ENCODE measurements around the gene GSK3A. TPM values are rescaled to one million over a fixed set of nuclear protein-coding genes. Genes with fewer than 3 reads are reported as not detected.

Gene GSK3A
- total RNA-seq, 1 experiment from 2014 or later = 70.1 TPM

DNA sequence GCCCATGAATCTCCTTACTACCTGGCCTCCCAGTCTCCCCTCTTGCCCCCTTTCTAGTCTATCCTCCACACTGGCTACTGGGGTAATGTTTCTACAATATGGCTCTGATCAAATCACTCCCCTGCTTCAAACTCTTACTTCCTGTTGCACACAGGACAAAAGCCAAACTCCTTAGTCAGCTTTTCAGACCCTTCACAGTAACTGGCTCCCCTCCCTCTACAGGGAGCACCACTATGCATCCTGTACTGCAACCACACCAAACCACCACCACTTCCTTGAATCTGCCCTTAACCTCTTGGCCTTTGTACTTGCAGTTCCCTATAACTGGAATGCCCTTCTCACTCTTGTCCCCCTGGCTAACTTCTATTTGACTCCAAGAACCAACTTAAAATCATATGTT lies 57.1 kb downstream of the GSK3A start:
- Histone ChIP-seq H3K27ac (ENCODE audit: low read depth, low read length, poor library complexity, severe bottlenecking) (no peak overlapping the region), H3K36me3 (ENCODE audit: insufficient read depth, low read length, poor library complexity, severe bottlenecking) (no peaks in the 10 kb centered on the region), H3K9me3 (ENCODE audit: low read depth, low read length, poor library complexity, severe bottlenecking) (no peaks in the 10 kb centered on the region), H3K4me1 (ENCODE audit: insufficient read depth, low read length, poor library complexity, severe bottlenecking) (no peaks in the 10 kb centered on the region), H3K4me3 (ENCODE audit: low read depth, low read length, poor library complexity, severe bottlenecking) (no peak overlapping the region), H3K27me3 (replicated peaks; ENCODE audit: insufficient read depth, low read depth, low read length, poor library complexity) (no peaks in the 10 kb centered on the region)
- intact Hi-C loops (cut with micrococcal nuclease; ENCODE audit: unreplicated experiment) = no loop called here
- TF ChIP-seq EZH2 (IDR thresholded peaks at IDR 0.05; ENCODE audit: borderline replicate concordance, low read depth, low read length, poor library complexity, severe bottlenecking) = no peak
- TF ChIP-seq, protein P1, sequence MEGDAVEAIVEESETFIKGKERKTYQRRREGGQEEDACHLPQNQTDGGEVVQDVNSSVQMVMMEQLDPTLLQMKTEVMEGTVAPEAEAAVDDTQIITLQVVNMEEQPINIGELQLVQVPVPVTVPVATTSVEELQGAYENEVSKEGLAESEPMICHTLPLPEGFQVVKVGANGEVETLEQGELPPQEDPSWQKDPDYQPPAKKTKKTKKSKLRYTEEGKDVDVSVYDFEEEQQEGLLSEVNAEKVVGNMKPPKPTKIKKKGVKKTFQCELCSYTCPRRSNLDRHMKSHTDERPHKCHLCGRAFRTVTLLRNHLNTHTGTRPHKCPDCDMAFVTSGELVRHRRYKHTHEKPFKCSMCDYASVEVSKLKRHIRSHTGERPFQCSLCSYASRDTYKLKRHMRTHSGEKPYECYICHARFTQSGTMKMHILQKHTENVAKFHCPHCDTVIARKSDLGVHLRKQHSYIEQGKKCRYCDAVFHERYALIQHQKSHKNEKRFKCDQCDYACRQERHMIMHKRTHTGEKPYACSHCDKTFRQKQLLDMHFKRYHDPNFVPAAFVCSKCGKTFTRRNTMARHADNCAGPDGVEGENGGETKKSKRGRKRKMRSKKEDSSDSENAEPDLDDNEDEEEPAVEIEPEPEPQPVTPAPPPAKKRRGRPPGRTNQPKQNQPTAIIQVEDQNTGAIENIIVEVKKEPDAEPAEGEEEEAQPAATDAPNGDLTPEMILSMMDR (conservative IDR thresholded peaks at IDR 0.05; ENCODE audit: low read depth, low read length) = no peak
- no peak for DNase-seq (ENCODE audit: low spot score)
- BruUV-seq (replicated peaks) = no TSS peak
- ChIA-PET POLR2A (ENCODE audit: low non-redundant PET) (no interaction called here), CTCF (no interaction called here)

DNA sequence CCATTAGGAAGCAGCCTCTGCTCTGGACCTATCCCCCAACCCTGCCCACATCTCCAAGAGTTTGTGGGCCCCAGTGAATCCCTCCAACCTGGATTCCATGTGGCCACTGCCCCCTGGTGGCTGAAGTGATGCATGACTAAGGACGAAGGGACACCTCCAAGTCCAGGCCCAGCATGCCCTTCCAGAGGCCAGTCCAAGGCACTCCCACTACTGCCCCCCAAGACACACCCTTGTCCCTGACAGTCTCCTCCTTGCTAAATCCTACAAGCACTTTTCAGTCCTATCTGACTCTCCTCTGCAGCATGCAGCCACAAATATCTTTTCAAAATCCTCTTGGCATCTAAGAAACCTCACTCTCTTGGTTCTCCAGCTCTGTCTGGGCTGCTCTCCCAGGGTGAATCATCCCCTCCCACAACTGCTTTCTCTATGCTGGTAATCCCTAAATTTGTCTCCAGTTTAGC lies 58.0 kb downstream of the GSK3A start:
- no peak overlapping the region for H3K4me3 ChIP-seq (ENCODE audit: low read depth, low read length, poor library complexity, severe bottlenecking)
- H3K9me3 ChIP-seq (ENCODE audit: low read depth, low read length, poor library complexity, severe bottlenecking) = no peaks in the 10 kb centered on the region
- H3K27me3 ChIP-seq (replicated peaks; ENCODE audit: insufficient read depth, low read depth, low read length, poor library complexity) = peaks cover 7% of the 10 kb centered on the region
- H3K36me3 ChIP-seq (ENCODE audit: insufficient read depth, low read length, poor library complexity, severe bottlenecking) = no peaks in the 10 kb centered on the region
- intact Hi-C loops (cut with micrococcal nuclease; ENCODE audit: unreplicated experiment) = loop anchor here (1.0 kb wide), 2 partner anchors 51 to 76 kb away; no protein-coding TSS in a partner anchor
- DNase-seq (ENCODE audit: low spot score) = peak; percentile 82
- BruUV-seq (replicated peaks) = no TSS peak
- ChIA-PET CTCF (interaction anchor here (0.6 to 0.9 kb wide), 3 partner anchors 48 to 149 kb away, joined by 3 to 4 read pairs (median 3); no protein-coding TSS in a partner anchor), POLR2A (ENCODE audit: low non-redundant PET) (no interaction called here)
- no peaks in the 10 kb centered on the region for H3K4me1 ChIP-seq (ENCODE audit: insufficient read depth, low read length, poor library complexity, severe bottlenecking)
- TF ChIP-seq, protein P1 (conservative IDR thresholded peaks at IDR 0.05; ENCODE audit: low read depth, low read length) = peak; percentile 93
- no peak for TF ChIP-seq EZH2 (IDR thresholded peaks at IDR 0.05; ENCODE audit: borderline replicate concordance, low read depth, low read length, poor library complexity, severe bottlenecking)
- no peak overlapping the region for H3K27ac ChIP-seq (ENCODE audit: low read depth, low read length, poor library complexity, severe bottlenecking)

Other genes starting within 250 kb of the GSK3A start
- gene ATP1A3, start 248.4 kb downstream of the GSK3A start, total RNA-seq (2021) = 8.5 and 9.0 TPM in 2 replicates
- 21.2 and 24.0 TPM in 2 replicates for gene GRIK5, start 172.4 kb downstream of the GSK3A start, total RNA-seq (2021)
- gene ZNF574, start 166.4 kb downstream of the GSK3A start, total RNA-seq (2021) = 24.3 and 27.5 TPM in 2 replicates
- 2.2 and 2.5 TPM in 2 replicates for gene POU2F2, start 110.2 kb downstream of the GSK3A start, total RNA-seq (2021)
- 32.1 and 35.2 TPM in 2 replicates for gene DEDD2, start 24.9 kb downstream of the GSK3A start, total RNA-seq (2021)
- 17.4 and 21.3 TPM in 2 replicates for gene ZNF526, start 22.3 kb downstream of the GSK3A start, total RNA-seq (2021)
- gene ERF, start 12.5 kb upstream of the GSK3A start, total RNA-seq (2021) = 149 and 164 TPM in 2 replicates
- 75.8 and 80.3 TPM in 2 replicates for gene CIC, start 26.6 kb upstream of the GSK3A start, total RNA-seq (2021)
- 2.5 and 3.6 TPM in 2 replicates for gene PRR19, start 59.5 kb upstream of the GSK3A start, total RNA-seq (2021)
- gene PAFAH1B3, start 60.0 kb upstream of the GSK3A start, total RNA-seq (2021) = 151 and 166 TPM in 2 replicates
- 4.9 and 5.7 TPM in 2 replicates for gene TMEM145, start 70.7 kb upstream of the GSK3A start, total RNA-seq (2021)
- 28.5 and 33.6 TPM in 2 replicates for gene MEGF8, start 83.0 kb upstream of the GSK3A start, total RNA-seq (2021)
- not detected in 2 replicates for gene CNFN, start 147.7 kb upstream of the GSK3A start, total RNA-seq (2021)
- gene LIPE, start 184.8 kb upstream of the GSK3A start, total RNA-seq (2021) = 6.8 and 7.6 TPM in 2 replicates
- not detected in 2 replicates for gene CXCL17, start 200.3 kb upstream of the GSK3A start, total RNA-seq (2021)